ENCODE data around the gene SH3RF3. TPM values are rescaled to one million over a fixed set of nuclear protein-coding genes. Genes with fewer than 3 reads are reported as not detected.

SH3RF3 gene
- polyA plus RNA-seq, 1 donor (not counting 4 experiments of a cell fraction or from before 2014, with no cell fraction given), result 0.08 TPM

DNA sequence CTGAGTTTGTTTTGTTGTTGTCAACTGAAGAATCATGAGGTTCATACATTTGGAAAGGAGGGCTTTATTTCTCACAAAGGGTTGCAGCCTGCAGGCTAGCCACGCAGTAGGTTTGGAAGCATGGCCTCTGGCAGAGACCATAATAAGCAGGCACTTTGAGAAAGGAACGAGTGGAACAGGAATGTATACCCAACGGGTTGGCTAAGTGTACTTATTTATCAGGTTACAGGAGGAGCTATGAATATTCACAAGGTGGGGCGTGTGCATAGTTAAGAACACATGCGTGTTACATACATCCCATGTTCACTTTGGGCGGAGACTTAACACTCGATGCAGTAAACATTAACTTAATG is 30.1 kb upstream of the SH3RF3 start:
- H3K4me2 ChIP-seq (ENCODE audit: control insufficient read depth, extremely low read depth, insufficient read depth, low read depth, low read length), result peak overlapping the region; percentile 50
- no peaks in the 10 kb centered on the region for H3K27me3 ChIP-seq (ENCODE audit: control insufficient read depth, extremely low read depth, insufficient read depth, low read length)
- FAIRE-seq (peak; percentile 17), DNase-seq (ENCODE audit: low read depth, low spot score) (peak; percentile 13)
- dilution Hi-C loops (cut with MboI; ENCODE audit: extremely low pct_ligation_motif_present, low sequenced_read_pairs), result no loop called here
- no peaks in the 10 kb centered on the region for H3K79me2 ChIP-seq (ENCODE audit: control insufficient read depth, insufficient read depth, low read length)
- H3K4me3 ChIP-seq (ENCODE audit: control insufficient read depth in 2 of 3, extremely low read depth in 1 of 3, insufficient read depth in 2 of 3, low read depth in 1 of 3, low read length in 3 of 3), result no peak overlapping the region
- peak overlapping the region; percentile 79 for H2AFZ ChIP-seq (ENCODE audit: control insufficient read depth, low read length)
- no peak overlapping the region for H3K9ac ChIP-seq (ENCODE audit: control insufficient read depth, extremely low read depth, insufficient read depth, low read length)
- H3K4me1 ChIP-seq (ENCODE audit: control insufficient read depth, extremely low read depth, insufficient read depth, low read length), result peaks cover 18% of the 10 kb centered on the region
- H4K20me1 ChIP-seq (ENCODE audit: control insufficient read depth, extremely low read depth, insufficient read depth, low read length), result no peaks in the 10 kb centered on the region
- peak overlapping the region; percentile 55 for H3K27ac ChIP-seq (ENCODE audit: control insufficient read depth, insufficient read depth, low read length)
- H3K36me3 ChIP-seq (ENCODE audit: control insufficient read depth in 2 of 2, extremely low read depth in 1 of 2, insufficient read depth in 2 of 2, low read length in 2 of 2), result no peaks in the 10 kb centered on the region
- no peak for TF ChIP-seq EZH2 (IDR thresholded peaks at IDR 0.05; ENCODE audit: low read length)
- TF ChIP-seq, protein P1, sequence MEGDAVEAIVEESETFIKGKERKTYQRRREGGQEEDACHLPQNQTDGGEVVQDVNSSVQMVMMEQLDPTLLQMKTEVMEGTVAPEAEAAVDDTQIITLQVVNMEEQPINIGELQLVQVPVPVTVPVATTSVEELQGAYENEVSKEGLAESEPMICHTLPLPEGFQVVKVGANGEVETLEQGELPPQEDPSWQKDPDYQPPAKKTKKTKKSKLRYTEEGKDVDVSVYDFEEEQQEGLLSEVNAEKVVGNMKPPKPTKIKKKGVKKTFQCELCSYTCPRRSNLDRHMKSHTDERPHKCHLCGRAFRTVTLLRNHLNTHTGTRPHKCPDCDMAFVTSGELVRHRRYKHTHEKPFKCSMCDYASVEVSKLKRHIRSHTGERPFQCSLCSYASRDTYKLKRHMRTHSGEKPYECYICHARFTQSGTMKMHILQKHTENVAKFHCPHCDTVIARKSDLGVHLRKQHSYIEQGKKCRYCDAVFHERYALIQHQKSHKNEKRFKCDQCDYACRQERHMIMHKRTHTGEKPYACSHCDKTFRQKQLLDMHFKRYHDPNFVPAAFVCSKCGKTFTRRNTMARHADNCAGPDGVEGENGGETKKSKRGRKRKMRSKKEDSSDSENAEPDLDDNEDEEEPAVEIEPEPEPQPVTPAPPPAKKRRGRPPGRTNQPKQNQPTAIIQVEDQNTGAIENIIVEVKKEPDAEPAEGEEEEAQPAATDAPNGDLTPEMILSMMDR (optimal IDR thresholded peaks at IDR 0.05 in 1 of 3, IDR thresholded peaks at IDR 0.05 in 1 of 3, conservative IDR thresholded peaks at IDR 0.05 in 1 of 3; ENCODE audit: extremely low read depth in 1 of 3, insufficient read depth in 2 of 3, low read length in 3 of 3), result no peak
- no peaks in the 10 kb centered on the region for H3K9me3 ChIP-seq (ENCODE audit: control insufficient read depth, low read depth, low read length)
- peaks cover 5% of the 10 kb centered on the region for H3K9me1 ChIP-seq (ENCODE audit: control insufficient read depth, extremely low read depth, insufficient read depth, low read length)

DNA sequence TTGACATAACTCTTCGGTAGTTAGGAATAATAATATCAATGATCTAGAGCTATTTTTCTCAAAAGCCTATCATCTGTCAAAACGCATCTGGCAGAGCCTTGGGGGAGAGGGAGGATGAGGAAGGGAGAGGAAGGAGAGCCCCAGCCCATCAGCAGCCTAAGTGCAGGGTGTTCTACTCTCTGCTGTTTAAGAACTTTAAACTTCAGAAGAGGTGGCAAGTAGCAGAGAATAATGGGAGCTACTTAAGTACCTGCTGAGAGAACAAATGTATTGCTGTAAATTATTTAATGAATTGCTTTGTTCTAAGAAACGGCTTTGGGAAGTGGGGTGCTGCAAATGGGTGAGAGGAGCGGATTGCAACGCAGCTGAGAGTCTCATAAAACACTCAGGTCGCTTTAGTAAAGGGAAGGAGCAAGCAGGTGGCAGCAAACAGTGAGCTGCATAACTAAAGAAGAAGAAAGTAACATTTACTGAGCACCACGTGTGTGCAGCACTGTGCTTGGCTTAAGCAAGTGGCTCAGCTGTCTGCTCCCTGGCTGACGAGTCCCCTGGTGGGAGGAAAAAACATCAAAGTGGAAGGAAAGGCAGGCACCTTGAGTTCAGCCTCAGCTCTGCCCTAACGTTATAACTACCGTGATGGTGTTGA is 26.3 kb upstream of the SH3RF3 start:
- H3K4me3 ChIP-seq (ENCODE audit: control insufficient read depth in 2 of 3, extremely low read depth in 1 of 3, insufficient read depth in 2 of 3, low read depth in 1 of 3, low read length in 3 of 3), result no peak overlapping the region
- no peaks in the 10 kb centered on the region for H3K9me3 ChIP-seq (ENCODE audit: control insufficient read depth, low read depth, low read length)
- dilution Hi-C loops (cut with MboI; ENCODE audit: extremely low pct_ligation_motif_present, low sequenced_read_pairs), result no loop called here
- no peak overlapping the region for H3K9ac ChIP-seq (ENCODE audit: control insufficient read depth, extremely low read depth, insufficient read depth, low read length)
- H4K20me1 ChIP-seq (ENCODE audit: control insufficient read depth, extremely low read depth, insufficient read depth, low read length), result no peaks in the 10 kb centered on the region
- TF ChIP-seq EZH2 (IDR thresholded peaks at IDR 0.05; ENCODE audit: low read length), result no peak
- TF ChIP-seq, protein P1 (optimal IDR thresholded peaks at IDR 0.05 in 1 of 3, IDR thresholded peaks at IDR 0.05 in 1 of 3, conservative IDR thresholded peaks at IDR 0.05 in 1 of 3; ENCODE audit: extremely low read depth in 1 of 3, insufficient read depth in 2 of 3, low read length in 3 of 3), result no peak
- no peak overlapping the region for H2AFZ ChIP-seq (ENCODE audit: control insufficient read depth, low read length)
- no peaks in the 10 kb centered on the region for H3K79me2 ChIP-seq (ENCODE audit: control insufficient read depth, insufficient read depth, low read length)
- no peaks in the 10 kb centered on the region for H3K36me3 ChIP-seq (ENCODE audit: control insufficient read depth in 2 of 2, extremely low read depth in 1 of 2, insufficient read depth in 2 of 2, low read length in 2 of 2)
- DNase-seq (ENCODE audit: low read depth, low spot score), result no peak
- H3K27ac ChIP-seq (ENCODE audit: control insufficient read depth, insufficient read depth, low read length), result no peak overlapping the region
- peaks cover 16% of the 10 kb centered on the region for H3K4me1 ChIP-seq (ENCODE audit: control insufficient read depth, extremely low read depth, insufficient read depth, low read length)
- no peaks in the 10 kb centered on the region for H3K27me3 ChIP-seq (ENCODE audit: control insufficient read depth, extremely low read depth, insufficient read depth, low read length)
- H3K4me2 ChIP-seq (ENCODE audit: control insufficient read depth, extremely low read depth, insufficient read depth, low read depth, low read length), result no peak overlapping the region
- FAIRE-seq, result no peak
- peaks cover 5% of the 10 kb centered on the region for H3K9me1 ChIP-seq (ENCODE audit: control insufficient read depth, extremely low read depth, insufficient read depth, low read length)

Data from keratinocyte (primary cell).